Endothelial cell of umbilical vein (primary cell): ENCODE results near the gene AOC2. TPM values are rescaled to one million over a fixed set of nuclear protein-coding genes. Genes with fewer than 3 reads are reported as not detected.

Source experiments
- BruUV-seq: library from RNA; stranded (reverse); fragments of 400-500 nt; replicated peaks from 2 replicates; lab custom pipeline; 2021; lab: Mats Ljungman, UMichigan
- CTCF ChIA-PET: fragments of 300-600, 350-600 bp; sonication (Branson Sonifier 250); formaldehyde crosslinking; loops from one replicate; lab custom pipeline; 2021; ENCODE audit warnings: antibody characterized with exemption, inconsistent platforms; lab: Charles Lee
- POLR2A ChIA-PET: fragments of 300-600, 350-600 bp; sonication (Branson Sonifier 250); formaldehyde crosslinking; loops from one replicate; lab custom pipeline; 2021; ENCODE audit warnings: antibody characterized with exemption, inconsistent platforms; lab: Charles Lee
- DNase-seq: peaks from one replicate; pipeline ENCODE4 v3.0.0-alpha.2; 2011; ENCODE audit warnings: low read depth, low spot score
- FAIRE-seq: peaks from 2 replicates; lab custom pipeline; 2011; peaks lifted over from hg19 to GRCh38; lab: Jason Lieb, UNC
- H2AFZ ChIP-seq: 2 replicates; pipeline ENCODE4 v1.6.0; 2012; ENCODE audit warnings: low read depth, low read length, control low read depth, inconsistent platforms
- H3K27ac ChIP-seq: 2 replicates; pipeline ENCODE4 v1.5.1; 2011; ENCODE audit warnings: low read depth, mild to moderate bottlenecking, control low read depth, low read length, moderate library complexity; ENCODE audit not compliant: insufficient read depth
- H3K27me3 ChIP-seq, 2 experiments: 2 replicates each; pipeline versions ENCODE4 v1.6.0 to v1.6.1; 2011; ENCODE audit warnings: low read length in 2 of 2, mixed read lengths in 1 of 2; ENCODE audit not compliant: control insufficient read depth in 2 of 2, insufficient read depth in 2 of 2
- H3K36me3 ChIP-seq, 2 experiments: 2 replicates in 1 of 2; 3 replicates in 1 of 2; pipeline ENCODE4 v1.5.1; 2011; ENCODE audit warnings: low read length in 2 of 2, mild to moderate bottlenecking in 1 of 2, moderate library complexity in 1 of 2; ENCODE audit not compliant: control insufficient read depth in 2 of 2, insufficient read depth in 2 of 2; ENCODE audit errors: extremely low read depth in 1 of 2
- H3K4me1 ChIP-seq: 3 replicates; pipeline ENCODE4 v1.5.1; 2011; ENCODE audit warnings: mild to moderate bottlenecking, low read length; ENCODE audit not compliant: control insufficient read depth, insufficient read depth; ENCODE audit errors: extremely low read depth
- H3K4me2 ChIP-seq: 2 replicates; pipeline ENCODE4 v1.6.1; 2011; ENCODE audit warnings: low read length, control low read depth, mixed read lengths; ENCODE audit not compliant: insufficient read depth
- H3K4me3 ChIP-seq, 3 experiments: fragments of 200-600 bp in 1 of 3; sonication (generic), shearing (Covaris generic) in 1 of 3; replicated peaks in 1 of 3; 2 replicates each; pipeline ENCODE4 v1.5.1; 2011 to 2016; ENCODE audit warnings: control low read depth in 3 of 3, low read length in 3 of 3, mild to moderate bottlenecking in 2 of 3, inconsistent platforms in 1 of 3, low read depth in 1 of 3, moderate library complexity in 1 of 3; ENCODE audit not compliant: insufficient read depth in 1 of 3
- H3K79me2 ChIP-seq: 2 replicates; pipeline ENCODE4 v1.6.0; 2012; ENCODE audit warnings: low read length, inconsistent platforms; ENCODE audit not compliant: control insufficient read depth, insufficient read depth
- H3K9ac ChIP-seq: replicated peaks from 2 replicates; pipeline ENCODE3; 2011; ENCODE audit warnings: low read length, control low read depth; ENCODE audit not compliant: insufficient read depth; ENCODE audit errors: extremely low read depth
- H3K9me1 ChIP-seq: replicated peaks from 3 replicates; pipeline ENCODE4 v1.6.0; 2011; ENCODE audit warnings: mild to moderate bottlenecking, low read length; ENCODE audit not compliant: control insufficient read depth, insufficient read depth; ENCODE audit errors: extremely low read depth
- H3K9me3 ChIP-seq: replicated peaks from 2 replicates; pipeline ENCODE4 v1.5.1; 2012; ENCODE audit warnings: low read length, inconsistent platforms; ENCODE audit not compliant: control insufficient read depth, insufficient read depth
- H4K20me1 ChIP-seq: replicated peaks from 2 replicates; pipeline ENCODE3; 2011; ENCODE audit warnings: mild to moderate bottlenecking, low read length; ENCODE audit not compliant: control insufficient read depth, insufficient read depth; ENCODE audit errors: extremely low read depth
- CTCF ChIP-seq, 2 donors: IDR thresholded peaks; 1 replicate in 1 of 2; 2 replicates in 1 of 2; pipeline ENCODE4 v1.5.1; 2011; ENCODE audit warnings: low read length in 2 of 2, mild to moderate bottlenecking in 2 of 2, moderate library complexity in 2 of 2, control low read depth in 1 of 2, inconsistent platforms in 1 of 2, low read depth in 1 of 2; ENCODE audit not compliant: insufficient read depth in 1 of 2; ENCODE audit errors: extremely low read depth in 1 of 2
- EZH2 ChIP-seq: IDR thresholded peaks from 2 replicates; pipeline ENCODE4 v1.6.1; 2012; ENCODE audit warnings: borderline replicate concordance, low read depth, mild to moderate bottlenecking, moderate library complexity, low read length, inconsistent platforms; ENCODE audit not compliant: severe bottlenecking
- FOS ChIP-seq: IDR thresholded peaks from 2 replicates; pipeline ENCODE4 v1.6.1; 2011; ENCODE audit warnings: mild to moderate bottlenecking, low read length, moderate library complexity, borderline replicate concordance; ENCODE audit not compliant: insufficient read depth
- GATA2 ChIP-seq: IDR thresholded peaks from 2 replicates; pipeline ENCODE4 v1.7.0; 2011; ENCODE audit warnings: low read depth, mild to moderate bottlenecking, moderate library complexity, mixed read lengths, low read length; ENCODE audit not compliant: insufficient read length, insufficient read depth
- JUN ChIP-seq: IDR thresholded peaks from 2 replicates; pipeline ENCODE4 v1.6.1; 2011; ENCODE audit warnings: borderline replicate concordance, low read depth; ENCODE audit not compliant: insufficient read length, insufficient read depth
- MAX ChIP-seq: IDR thresholded peaks from 2 replicates; pipeline ENCODE4 v1.6.1; 2011; ENCODE audit not compliant: insufficient read depth, insufficient read length
- MYC ChIP-seq: IDR thresholded peaks from one replicate; pipeline ENCODE4 v1.6.1; 2011; ENCODE audit warnings: mild to moderate bottlenecking, low read depth, low read length
- POLR2A ChIP-seq: IDR thresholded peaks from 2 replicates; pipeline ENCODE4 v1.6.1; 2012; ENCODE audit warnings: low read depth, mild to moderate bottlenecking, control low read depth, low read length
- POLR2AphosphoS5 ChIP-seq: IDR thresholded peaks from 2 replicates; pipeline ENCODE4 v1.6.1; 2012; ENCODE audit warnings: low read depth, mild to moderate bottlenecking, control low read depth, low read length, moderate library complexity; ENCODE audit not compliant: insufficient read depth
- dilution Hi-C: fragments of 300-500 bp; cut with MboI; formaldehyde crosslinking; loops from one replicate; pipeline ENCODE4 v1.15.0; 2019; ENCODE audit warnings: low sequenced_read_pairs; ENCODE audit not compliant: extremely low pct_ligation_motif_present
- intact Hi-C: fragments of 100-400 bp; cut with micrococcal nuclease; formaldehyde crosslinking; loops from one replicate; pipeline ENCODE4 v1.10.0; 2022
- polyA plus RNA-seq, 4 experiments: library from polyadenylated mRNA; depleted of rRNA in 3 of 4; stranded (reverse) in 3 of 4; unstranded in 1 of 4; fragments of >200 nt; gene quantifications; 2 replicates each; pipeline versions ENCODE4 v1.2.1 to v1.2.3, GENCODE V29; 2011 to 2012; ENCODE audit warnings: missing spikeins in 1 of 4
- total RNA-seq: library from RNA; stranded (reverse); gene quantifications from 2 replicates; pipeline ENCODE4 v1.2.3, GENCODE V29; 2021

The AOC2 gene
- total and polyA plus RNA-seq, 2 donors (not counting 3 experiments of a cell fraction or from before 2014, with no cell fraction given) = 0.62 to 1.9 TPM

- H3K4me1 ChIP-seq = no peaks in the 10 kb centered on the region
- no peaks in the 10 kb centered on the region for H4K20me1 ChIP-seq
- no peak overlapping the region for H3K27ac ChIP-seq
- H3K9me3 ChIP-seq = no peaks in the 10 kb centered on the region
- ChIA-PET POLR2A (no interaction called here), CTCF (interaction anchor here (1.3 kb wide), 2 partner anchors 31 to 39 kb away, joined by 3 read pairs; no protein-coding TSS in a partner anchor)
- no peaks in the 10 kb centered on the region for H3K9me1 ChIP-seq
- no peak for FAIRE-seq
- BruUV-seq = no TSS peak
- dilution Hi-C loops (no loop called here), intact Hi-C loops (loop anchor here (5.0 kb wide), 1 partner anchor 55 kb away; no protein-coding TSS in a partner anchor)
- DNase-seq = no peak
- no peak overlapping the region for H2AFZ ChIP-seq
- no peaks in the 10 kb centered on the region for H3K79me2 ChIP-seq
- H3K27me3 ChIP-seq = peaks cover 5 to 6% of the 10 kb centered on the region in 2 experiments
- no peaks in the 10 kb centered on the region for H3K36me3 ChIP-seq
- no peak overlapping the region for H3K9ac ChIP-seq
- H3K4me3 ChIP-seq = no peak overlapping the region
- H3K4me2 ChIP-seq = no peak overlapping the region
- no peak for TF ChIP-seq POLR2A
- TF ChIP-seq CTCF (IDR thresholded peaks at IDR 0.05; ENCODE audit: extremely low read depth in 1 of 2, insufficient read depth in 1 of 2, low read depth in 1 of 2, low read length in 2 of 2) = no peak
Observed at GRCh38 chr17:42882166-42882565, 37.8 kb downstream of the AOC2 start.

GRCh38 chr17:42883802-42884558, 39.6 kb downstream of the AOC2 start:
- Histone ChIP-seq H3K9me1 (no peaks in the 10 kb centered on the region), H3K9ac (no peak overlapping the region), H3K36me3 (no peaks in the 10 kb centered on the region), H3K4me1 (no peaks in the 10 kb centered on the region), H3K27me3 (peaks cover 0 to 2% of the 10 kb centered on the region in 2 experiments), H3K4me3 (no peak overlapping the region), H3K27ac (no peak overlapping the region), H3K9me3 (no peaks in the 10 kb centered on the region), H3K4me2 (no peak overlapping the region), H2AFZ (no peak overlapping the region), H4K20me1 (no peaks in the 10 kb centered on the region), H3K79me2 (no peaks in the 10 kb centered on the region)
- dilution Hi-C loops (no loop called here), intact Hi-C loops (loop anchor here (5.0 kb wide), 1 partner anchor 53 kb away; no protein-coding TSS in a partner anchor)
- FAIRE-seq = no peak
- ChIA-PET POLR2A (no interaction called here), CTCF (interaction anchor here (1.0 to 1.4 kb wide), 3 partner anchors 15 to 159 kb away, joined by 3 to 5 read pairs (median 3); no protein-coding TSS in a partner anchor)
- TF ChIP-seq MAX = no peak
- TF ChIP-seq CTCF (IDR thresholded peaks at IDR 0.05; ENCODE audit: extremely low read depth in 1 of 2, insufficient read depth in 1 of 2, low read depth in 1 of 2, low read length in 2 of 2) = no peak
- TF ChIP-seq FOS = no peak
- no peak for TF ChIP-seq GATA2
- no peak for TF ChIP-seq EZH2
- no peak for TF ChIP-seq POLR2A
- no peak for TF ChIP-seq MYC
- TF ChIP-seq JUN = no peak
- no peak for TF ChIP-seq POLR2AphosphoS5
- BruUV-seq = no TSS peak
- DNase-seq = no peak
